Measurements from ENCODE around the gene GPX8.

DNA sequence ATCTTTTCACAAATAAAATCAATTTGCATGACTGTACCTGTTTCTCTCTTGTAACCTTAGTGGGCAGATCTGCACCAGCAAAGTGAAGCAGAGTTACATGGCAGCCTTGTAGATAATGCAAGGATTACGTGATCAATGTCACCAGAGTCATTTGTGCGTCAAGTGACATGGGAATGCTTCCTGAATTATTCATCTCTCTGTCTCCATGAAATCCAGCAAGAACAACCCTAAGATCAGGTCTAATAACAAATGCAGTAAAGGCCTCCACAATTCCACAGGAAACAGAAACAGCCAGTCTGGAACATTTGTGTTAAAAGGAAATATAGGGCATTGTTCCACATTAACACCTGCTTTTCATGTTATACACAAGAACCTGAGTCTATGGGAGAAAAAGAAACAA, 49.8 kb upstream of the GPX8 start:
- no peak for TF ChIP-seq EZH2 (IDR thresholded peaks at IDR 0.05; ENCODE audit: borderline replicate concordance, insufficient read depth, low read length, poor library complexity, severe bottlenecking)
- TF ChIP-seq RAD21 (conservative IDR thresholded peaks at IDR 0.05): peak; percentile 39
